A673 (cell line): Measurements from ENCODE around the gene ST6GALNAC3. TPM values are rescaled to one million over a fixed set of nuclear protein-coding genes. Genes with fewer than 3 reads are reported as not detected.

Experiments
- BruUV-seq: library from RNA; stranded (reverse); fragments of 400-500 nt; replicated peaks from 2 replicates; lab custom pipeline; 2021; lab: Mats Ljungman, UMichigan
- CTCF ChIA-PET: fragments of 300-600 bp; sonication (Branson Sonifier 250); formaldehyde crosslinking; loops from one replicate; lab custom pipeline; 2022; ENCODE audit warnings: antibody characterized with exemption; lab: Charles Lee
- POLR2A ChIA-PET: fragments of 300-600 bp; sonication (Branson Sonifier 250); formaldehyde crosslinking; loops from one replicate; lab custom pipeline; 2022; ENCODE audit warnings: antibody characterized with exemption; ENCODE audit not compliant: low non-redundant PET; lab: Charles Lee
- DNase-seq: peaks from one replicate; pipeline ENCODE4 v3.0.0-alpha.2; 2015; ENCODE audit warnings: low spot score
- H3K27ac ChIP-seq: fragments of 200-600 bp; sonication (generic); 2 replicates; pipeline ENCODE4 v1.5.1; 2016; ENCODE audit warnings: mixed run types, low read depth, mild to moderate bottlenecking, mixed read lengths, antibody characterized with exemption, low read length; ENCODE audit not compliant: poor library complexity, severe bottlenecking
- H3K27me3 ChIP-seq: fragments of 200-600 bp; sonication (generic); replicated peaks from 2 replicates; pipeline ENCODE4 v1.6.1; 2017; ENCODE audit warnings: mixed run types, low read depth, mild to moderate bottlenecking, mixed read lengths, antibody characterized with exemption, low read length; ENCODE audit not compliant: insufficient read depth, poor library complexity
- H3K36me3 ChIP-seq: fragments of 200-600 bp; sonication (generic); 2 replicates; pipeline ENCODE4 v1.6.1; 2016; ENCODE audit warnings: mixed run types, mild to moderate bottlenecking, mixed read lengths, antibody characterized with exemption, low read length; ENCODE audit not compliant: insufficient read depth, poor library complexity, severe bottlenecking
- H3K4me1 ChIP-seq: fragments of 200-600 bp; sonication (generic); 2 replicates; pipeline ENCODE4 v1.6.1; 2017; ENCODE audit warnings: mixed run types, mild to moderate bottlenecking, mixed read lengths, antibody characterized with exemption, low read length; ENCODE audit not compliant: insufficient read depth, poor library complexity, severe bottlenecking
- H3K4me3 ChIP-seq: fragments of 200-600 bp; sonication (generic); 2 replicates; pipeline ENCODE4 v1.5.1; 2016; ENCODE audit warnings: low read depth, mixed run types, mild to moderate bottlenecking, mixed read lengths, low read length; ENCODE audit not compliant: poor library complexity, severe bottlenecking
- H3K9me3 ChIP-seq: fragments of 200-600 bp; sonication (generic); 2 replicates; pipeline ENCODE4 v1.6.1; 2016; ENCODE audit warnings: mixed run types, low read depth, mild to moderate bottlenecking, mixed read lengths, antibody characterized with exemption, low read length; ENCODE audit not compliant: poor library complexity, severe bottlenecking
- EZH2 ChIP-seq: fragments of 200-600 bp; sonication (generic); IDR thresholded peaks from 2 replicates; pipeline ENCODE4 v1.6.1; 2017; ENCODE audit warnings: borderline replicate concordance, low read depth, mild to moderate bottlenecking, mixed read lengths, antibody characterized with exemption, low read length; ENCODE audit not compliant: poor library complexity, severe bottlenecking
- intact Hi-C: fragments of 100-400 bp; cut with micrococcal nuclease; formaldehyde crosslinking; loops from one replicate; pipeline ENCODE4 v1.10.0; 2022; ENCODE audit not compliant: unreplicated experiment
- total RNA-seq: library from RNA; stranded (reverse); gene quantifications from 2 replicates; pipeline ENCODE4 v1.2.3, GENCODE V29; 2021
- TF ChIP-seq, protein P1 (sequence below): fragments of 300-800, 200-600 bp; sonication (generic); conservative IDR thresholded peaks from 2 replicates; pipeline ENCODE4 v1.5.1; 2017; ENCODE audit warnings: low read depth, mild to moderate bottlenecking, antibody characterized with exemption, low read length, moderate library complexity, mixed read lengths

The ST6GALNAC3 gene
- total RNA-seq, 1 experiment from 2014 or later: 1.2 TPM

DNA sequence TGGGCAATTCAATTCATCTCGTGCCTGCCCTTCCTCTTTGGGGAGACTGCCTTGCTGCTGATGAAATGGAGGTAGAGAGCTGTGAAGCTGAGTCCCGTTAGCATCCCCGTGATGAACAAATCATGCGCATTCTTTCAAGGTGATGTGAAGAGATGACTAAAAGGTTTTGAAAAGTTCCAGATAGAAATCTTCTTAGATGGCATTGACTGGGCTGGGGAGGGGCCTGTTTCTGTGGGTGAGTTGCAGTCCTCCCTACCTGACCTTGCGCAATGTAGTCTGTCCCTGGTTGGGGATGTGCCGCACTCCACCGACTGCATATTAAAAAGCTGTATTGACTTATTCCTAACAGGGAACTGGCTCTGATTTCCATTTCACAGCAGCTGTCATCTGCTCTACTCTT is 49.6 kb downstream of the ST6GALNAC3 start:
- Histone ChIP-seq H3K4me1 (no peaks in the 10 kb centered on the region), H3K36me3 (no peaks in the 10 kb centered on the region), H3K4me3 (no peak overlapping the region), H3K27me3 (no peaks in the 10 kb centered on the region), H3K27ac (no peak overlapping the region), H3K9me3 (no peaks in the 10 kb centered on the region)
- ChIA-PET POLR2A (no interaction called here), CTCF (no interaction called here)
- TF ChIP-seq EZH2: no peak
- DNase-seq: no peak
- intact Hi-C loops: loop anchor here (10.0 kb wide), 1 partner anchor 129 kb away; no protein-coding TSS in a partner anchor
- no TSS peak for BruUV-seq

DNA sequence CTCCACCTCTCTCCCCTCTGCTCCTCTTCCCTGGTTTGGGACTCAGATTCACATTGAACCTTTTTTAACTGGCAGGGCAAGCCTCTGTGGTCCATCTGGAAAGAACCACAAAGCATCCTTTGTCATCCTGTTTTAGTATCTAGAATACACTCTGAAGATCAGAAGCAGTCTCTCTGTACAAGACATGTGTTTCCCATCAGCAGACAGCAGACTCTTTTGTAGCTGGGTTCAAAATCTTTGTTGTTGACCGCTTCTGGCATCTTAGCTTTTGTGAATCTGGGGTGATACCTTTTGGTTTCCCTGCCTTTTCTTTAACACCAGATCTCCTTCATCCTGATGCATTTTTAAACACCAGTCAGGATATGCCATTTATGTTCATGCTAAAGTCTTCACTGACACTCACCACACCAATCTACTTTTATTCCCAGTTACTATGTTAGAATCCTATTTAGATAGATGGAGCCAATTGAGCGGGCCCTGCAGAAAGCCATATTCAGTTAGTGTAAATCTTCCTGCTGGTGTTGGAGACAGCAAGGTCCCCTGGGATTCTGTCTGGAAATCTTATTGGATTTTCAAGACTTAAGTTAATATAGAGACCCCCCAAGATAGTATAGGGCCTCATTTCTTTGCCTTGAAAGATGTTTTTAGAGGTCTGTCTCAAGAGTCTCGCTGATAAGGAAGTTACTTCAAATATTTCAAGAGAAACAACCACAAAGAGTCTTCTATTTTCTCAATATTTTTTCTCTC is 51.1 kb downstream of the ST6GALNAC3 start:
- CTCF ChIA-PET: no interaction called here
- H3K36me3 ChIP-seq: no peaks in the 10 kb centered on the region
- POLR2A ChIA-PET: no interaction called here
- H3K4me1 ChIP-seq: no peaks in the 10 kb centered on the region
- no peak overlapping the region for H3K4me3 ChIP-seq
- H3K9me3 ChIP-seq: no peaks in the 10 kb centered on the region
- intact Hi-C loops: loop anchor here (10.0 kb wide), 1 partner anchor 131 kb away; no protein-coding TSS in a partner anchor
- no peaks in the 10 kb centered on the region for H3K27me3 ChIP-seq
- DNase-seq: peak; percentile 12
- no TSS peak for BruUV-seq
- no peak overlapping the region for H3K27ac ChIP-seq
- TF ChIP-seq EZH2: no peak
- TF ChIP-seq, protein P1, sequence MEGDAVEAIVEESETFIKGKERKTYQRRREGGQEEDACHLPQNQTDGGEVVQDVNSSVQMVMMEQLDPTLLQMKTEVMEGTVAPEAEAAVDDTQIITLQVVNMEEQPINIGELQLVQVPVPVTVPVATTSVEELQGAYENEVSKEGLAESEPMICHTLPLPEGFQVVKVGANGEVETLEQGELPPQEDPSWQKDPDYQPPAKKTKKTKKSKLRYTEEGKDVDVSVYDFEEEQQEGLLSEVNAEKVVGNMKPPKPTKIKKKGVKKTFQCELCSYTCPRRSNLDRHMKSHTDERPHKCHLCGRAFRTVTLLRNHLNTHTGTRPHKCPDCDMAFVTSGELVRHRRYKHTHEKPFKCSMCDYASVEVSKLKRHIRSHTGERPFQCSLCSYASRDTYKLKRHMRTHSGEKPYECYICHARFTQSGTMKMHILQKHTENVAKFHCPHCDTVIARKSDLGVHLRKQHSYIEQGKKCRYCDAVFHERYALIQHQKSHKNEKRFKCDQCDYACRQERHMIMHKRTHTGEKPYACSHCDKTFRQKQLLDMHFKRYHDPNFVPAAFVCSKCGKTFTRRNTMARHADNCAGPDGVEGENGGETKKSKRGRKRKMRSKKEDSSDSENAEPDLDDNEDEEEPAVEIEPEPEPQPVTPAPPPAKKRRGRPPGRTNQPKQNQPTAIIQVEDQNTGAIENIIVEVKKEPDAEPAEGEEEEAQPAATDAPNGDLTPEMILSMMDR: no peak

DNA sequence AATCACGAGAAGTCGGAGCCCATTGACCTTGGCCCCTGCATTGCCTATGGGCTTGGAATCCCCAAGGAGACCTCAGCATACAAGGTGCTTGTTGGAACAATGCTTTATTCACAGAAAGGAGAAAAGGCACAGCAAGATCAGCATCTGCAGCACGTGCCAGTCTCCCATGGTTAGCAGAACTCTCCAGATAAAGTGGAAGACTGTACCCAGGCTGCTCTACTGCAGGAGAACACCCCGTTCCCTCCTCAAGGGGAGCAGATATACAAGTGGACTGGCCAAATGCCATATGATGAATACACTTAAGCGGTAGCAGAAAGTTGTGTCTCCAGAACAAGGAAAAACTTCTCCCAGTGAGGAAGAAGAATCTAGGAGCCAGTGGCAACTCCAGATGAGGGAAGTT is 53.5 kb downstream of the ST6GALNAC3 start:
- Histone ChIP-seq H3K4me1 (no peaks in the 10 kb centered on the region), H3K27me3 (no peaks in the 10 kb centered on the region), H3K36me3 (no peaks in the 10 kb centered on the region), H3K4me3 (no peak overlapping the region), H3K27ac (no peak overlapping the region), H3K9me3 (no peaks in the 10 kb centered on the region)
- TF ChIP-seq EZH2: no peak
- TF ChIP-seq, protein P1: no peak
- no peak for DNase-seq
- intact Hi-C loops: loop anchor here (10.0 kb wide), 1 partner anchor 133 kb away; no protein-coding TSS in a partner anchor
- ChIA-PET CTCF (no interaction called here), POLR2A (no interaction called here)
- no TSS peak for BruUV-seq
